ENCODE measurements around the gene MYO1D.

Gene MYO1D

GRCh38 chr17:32584792-32585191, 292.1 kb downstream of the MYO1D start:
- FAIRE-seq: no peak
- TF ChIP-seq CTCF (IDR thresholded peaks at IDR 0.05; ENCODE audit: insufficient read depth, missing control alignments): no peak
- no peak for DNase-seq (ENCODE audit: insufficient read length, low spot score)

GRCh38 chr17:32583053-32583452, 293.9 kb downstream of the MYO1D start:
- DNase-seq (ENCODE audit: insufficient read length, low spot score) (no peak), FAIRE-seq (no peak)
- no peak for TF ChIP-seq CTCF (IDR thresholded peaks at IDR 0.05; ENCODE audit: insufficient read depth, missing control alignments)

GRCh38 chr17:32575852-32576251, 301.1 kb downstream of the MYO1D start:
- DNase-seq (ENCODE audit: insufficient read length, low spot score) (no peak), FAIRE-seq (no peak)
- TF ChIP-seq CTCF (IDR thresholded peaks at IDR 0.05; ENCODE audit: insufficient read depth, missing control alignments): no peak

- DNase-seq (ENCODE audit: insufficient read length, low spot score): no peak
- no peak for FAIRE-seq
- TF ChIP-seq CTCF (IDR thresholded peaks at IDR 0.05; ENCODE audit: insufficient read depth, missing control alignments): no peak
Observed at GRCh38 chr17:32570081-32570396, 306.9 kb downstream of the MYO1D start.

- FAIRE-seq (no peak), DNase-seq (ENCODE audit: insufficient read length, low spot score) (no peak)
- no peak for TF ChIP-seq CTCF (IDR thresholded peaks at IDR 0.05; ENCODE audit: insufficient read depth, missing control alignments)
Observed at GRCh38 chr17:32569171-32570080, 307.5 kb downstream of the MYO1D start.

GRCh38 chr17:32568705-32569104, 308.2 kb downstream of the MYO1D start:
- FAIRE-seq (no peak), DNase-seq (ENCODE audit: insufficient read length, low spot score) (no peak)
- TF ChIP-seq CTCF (IDR thresholded peaks at IDR 0.05; ENCODE audit: insufficient read depth, missing control alignments): no peak

- DNase-seq (ENCODE audit: insufficient read length, low spot score) (no peak), FAIRE-seq (no peak)
- no peak for TF ChIP-seq CTCF (IDR thresholded peaks at IDR 0.05; ENCODE audit: insufficient read depth, missing control alignments)
Observed at GRCh38 chr17:32567511-32567910, 309.4 kb downstream of the MYO1D start.

Data from D721Med (cell line).